Retinal pigment epithelial cell (primary cell): Measurements from ENCODE around the gene GNPAT.

Source experiments
- DNase-seq: peaks from one replicate; pipeline ENCODE4 v3.0.0-alpha.2; 2010; ENCODE audit warnings: low read depth
- H3K4me3 ChIP-seq: 2 replicates; pipeline ENCODE4 v1.5.1; 2011; ENCODE audit warnings: mild to moderate bottlenecking, low read length, control low read depth, moderate library complexity
- CTCF ChIP-seq: conservative IDR thresholded peaks from 2 replicates; pipeline ENCODE4 v1.5.1; 2011; ENCODE audit warnings: low read depth, low read length, control low read depth, inconsistent platforms

Gene GNPAT

GRCh38 chr1:231286603-231287002 lies 45.6 kb downstream of the GNPAT start:
- no peak for DNase-seq
- no peak for TF ChIP-seq CTCF
- no peak overlapping the region for H3K4me3 ChIP-seq

- TF ChIP-seq CTCF, result no peak
- no peak for DNase-seq
- no peak overlapping the region for H3K4me3 ChIP-seq
Observed at GRCh38 chr1:231295938-231296337, 54.9 kb downstream of the GNPAT start.

GRCh38 chr1:231301990-231302389 lies 61.0 kb downstream of the GNPAT start:
- no peak overlapping the region for H3K4me3 ChIP-seq
- no peak for TF ChIP-seq CTCF
- no peak for DNase-seq

- TF ChIP-seq CTCF, result no peak
- H3K4me3 ChIP-seq, result no peak overlapping the region
- no peak for DNase-seq
Observed at GRCh38 chr1:231310391-231310934, 69.5 kb downstream of the GNPAT start.

GRCh38 chr1:231311720-231312431 lies 70.9 kb downstream of the GNPAT start:
- DNase-seq, result no peak
- no peak overlapping the region for H3K4me3 ChIP-seq
- TF ChIP-seq CTCF, result no peak

- DNase-seq, result no peak
- no peak for TF ChIP-seq CTCF
- no peak overlapping the region for H3K4me3 ChIP-seq
Observed at GRCh38 chr1:231312432-231312788, 71.4 kb downstream of the GNPAT start.

GRCh38 chr1:231313661-231314060 lies 72.6 kb downstream of the GNPAT start:
- no peak for DNase-seq
- no peak overlapping the region for H3K4me3 ChIP-seq
- TF ChIP-seq CTCF, result no peak
